ENCODE data around the gene COL27A1.
"Not testable (repeated sequence)": the region's sequence is repeated elsewhere in the genome, so short reads cannot be mapped to it uniquely, and the experiment has no call there.

The COL27A1 gene

DNA sequence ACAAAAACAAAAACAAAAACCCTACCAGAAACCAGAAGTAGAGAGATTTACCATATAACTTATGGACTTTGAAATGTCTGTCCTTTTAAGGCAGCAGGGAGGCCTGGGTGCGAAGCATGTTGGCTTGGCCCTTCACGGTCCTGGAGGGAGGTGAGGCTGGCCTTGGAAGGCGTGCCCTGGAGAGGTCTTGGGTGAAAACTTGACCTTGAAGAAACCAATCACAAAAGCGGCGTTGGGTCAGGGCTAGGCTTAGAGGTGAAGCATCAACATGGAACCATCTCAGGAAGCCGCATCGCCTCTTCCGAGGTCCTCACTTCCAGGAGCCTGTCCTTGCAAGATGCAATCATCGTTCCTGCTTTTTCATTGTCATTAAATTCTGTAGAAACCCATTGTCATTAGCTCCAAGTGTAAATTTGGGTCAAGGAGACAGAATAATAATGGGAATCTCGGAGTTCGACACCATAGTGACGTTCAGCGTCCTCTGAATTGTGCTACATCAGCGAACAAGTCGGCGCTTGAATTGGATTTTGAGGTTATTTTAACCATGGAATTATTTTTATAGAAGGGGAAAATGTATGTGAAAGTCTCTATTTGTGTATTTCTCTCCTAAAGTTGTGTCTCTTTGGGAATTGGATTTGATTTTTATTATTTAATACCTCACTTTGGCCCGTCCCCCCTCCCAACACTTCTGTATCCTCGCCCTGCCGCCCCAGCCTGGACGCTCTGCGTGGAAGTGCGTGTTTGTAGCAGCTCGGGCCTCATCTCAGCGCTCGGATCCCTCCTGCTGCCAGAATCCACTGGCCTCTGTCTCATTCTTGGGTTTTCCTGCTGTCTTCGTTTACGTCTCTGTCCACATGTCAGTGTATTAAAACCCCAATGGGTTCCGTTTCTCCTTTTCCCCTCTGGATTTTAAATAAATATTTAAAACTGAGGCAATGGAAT is 156.5 kb downstream of the COL27A1 start:
- no peak for DNase-seq

DNA sequence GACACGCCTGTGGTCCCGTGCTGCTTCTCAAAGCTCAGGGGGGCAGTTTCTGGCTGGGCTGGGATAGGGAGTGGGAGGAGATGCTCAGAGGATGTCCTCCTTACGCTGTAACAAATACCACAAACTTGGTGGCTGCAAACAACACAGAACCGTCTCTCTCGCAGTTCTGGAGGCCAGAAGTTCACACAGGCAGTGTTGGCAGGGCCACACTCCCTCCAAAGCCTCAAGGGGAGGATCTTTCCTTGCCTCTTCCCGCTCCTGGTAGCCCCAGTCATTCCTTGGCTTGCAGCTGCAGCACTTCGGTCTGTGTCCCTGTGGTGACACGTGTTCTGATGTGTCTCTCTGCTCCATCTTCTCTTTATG is 157.2 kb downstream of the COL27A1 start:
- DNase-seq, result no peak

DNA sequence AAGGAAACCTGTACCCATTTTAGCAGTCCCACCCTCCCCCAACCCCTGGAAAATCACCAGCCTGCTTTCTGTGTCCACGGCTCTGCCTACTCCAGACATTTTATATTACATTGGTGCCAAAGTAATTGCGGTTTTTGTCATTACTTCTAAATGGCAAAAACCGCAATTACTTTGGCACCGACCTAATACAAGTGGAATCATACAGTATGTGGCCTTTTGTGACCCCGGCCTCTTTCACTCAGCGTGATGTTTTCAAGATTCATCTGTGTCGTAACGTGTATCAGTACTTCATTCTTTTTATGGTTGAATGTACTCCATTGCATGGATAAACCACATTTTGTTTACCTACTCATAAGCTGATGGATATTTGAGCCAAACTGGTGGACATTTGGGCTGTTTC is 157.8 kb downstream of the COL27A1 start:
- no peak for DNase-seq

DNA sequence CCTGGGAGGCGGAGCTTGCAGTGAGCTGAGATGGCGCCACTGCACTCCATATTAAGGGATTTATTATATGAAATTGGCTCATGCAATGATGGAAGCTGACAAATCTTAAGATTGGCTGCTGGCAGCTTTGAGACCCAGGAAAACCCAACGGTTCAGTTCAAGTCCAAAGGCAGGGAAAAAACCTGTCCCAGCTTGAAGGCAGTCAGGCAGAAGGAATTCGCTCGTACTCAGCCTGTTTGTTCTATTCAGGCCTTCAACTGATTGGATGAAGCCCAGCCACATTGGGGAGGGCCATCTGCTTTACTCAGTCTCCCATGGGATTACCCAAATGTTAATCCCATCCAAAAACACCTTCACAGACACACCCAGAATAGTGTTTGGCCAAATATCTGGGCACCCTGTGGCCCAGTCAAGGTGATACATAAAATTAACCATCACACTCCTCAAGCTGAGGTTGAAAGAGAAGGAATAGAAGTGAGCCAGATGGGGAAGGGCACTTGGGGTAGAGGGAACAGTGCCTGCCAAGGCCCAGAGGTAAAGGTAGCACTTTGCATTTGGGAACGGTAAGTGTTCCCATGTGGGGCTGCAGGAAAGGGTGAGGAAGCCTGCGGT is 159.0 kb downstream of the COL27A1 start:
- no peak for DNase-seq

DNA sequence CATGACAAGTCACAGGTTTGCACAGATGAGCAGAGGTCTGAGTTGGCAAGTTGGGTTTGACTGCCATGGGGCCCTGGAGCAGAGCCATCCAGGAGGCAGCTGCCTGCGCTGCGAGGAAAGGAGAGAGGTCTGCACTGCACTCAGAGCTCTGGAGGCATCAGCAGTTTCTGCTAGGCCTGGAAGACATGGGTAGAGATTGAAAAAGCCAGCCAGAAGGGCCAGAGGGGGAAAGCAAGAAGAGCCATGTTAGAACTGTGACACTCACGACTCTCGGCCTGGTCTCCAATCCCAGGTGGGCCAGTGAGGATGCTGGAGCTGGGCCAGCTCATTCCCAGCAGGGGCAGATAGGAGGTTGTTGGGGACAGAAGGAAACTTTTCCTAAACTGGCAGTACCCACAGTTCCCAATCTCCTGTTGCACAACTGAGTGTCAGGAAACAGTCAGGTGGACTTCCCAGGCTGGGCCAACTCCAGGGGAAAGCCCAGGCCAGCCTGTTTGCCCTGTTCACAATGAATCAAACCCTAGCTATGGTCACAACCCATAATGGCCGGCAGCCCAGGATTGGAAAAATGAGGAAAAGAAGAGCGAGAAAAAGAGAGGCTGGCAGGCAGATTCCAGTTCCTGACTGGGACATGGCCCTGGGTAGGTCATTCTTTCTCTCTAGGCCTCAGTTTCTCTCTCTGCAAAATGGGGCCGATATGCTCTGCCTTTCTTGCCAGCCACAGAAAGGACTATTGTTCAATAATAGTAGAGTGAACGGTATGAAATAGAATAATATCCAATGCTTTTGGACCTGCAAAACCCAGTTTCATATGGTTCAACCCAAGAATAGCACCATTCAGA is 159.8 kb downstream of the COL27A1 start:
- no peak for DNase-seq

DNA sequence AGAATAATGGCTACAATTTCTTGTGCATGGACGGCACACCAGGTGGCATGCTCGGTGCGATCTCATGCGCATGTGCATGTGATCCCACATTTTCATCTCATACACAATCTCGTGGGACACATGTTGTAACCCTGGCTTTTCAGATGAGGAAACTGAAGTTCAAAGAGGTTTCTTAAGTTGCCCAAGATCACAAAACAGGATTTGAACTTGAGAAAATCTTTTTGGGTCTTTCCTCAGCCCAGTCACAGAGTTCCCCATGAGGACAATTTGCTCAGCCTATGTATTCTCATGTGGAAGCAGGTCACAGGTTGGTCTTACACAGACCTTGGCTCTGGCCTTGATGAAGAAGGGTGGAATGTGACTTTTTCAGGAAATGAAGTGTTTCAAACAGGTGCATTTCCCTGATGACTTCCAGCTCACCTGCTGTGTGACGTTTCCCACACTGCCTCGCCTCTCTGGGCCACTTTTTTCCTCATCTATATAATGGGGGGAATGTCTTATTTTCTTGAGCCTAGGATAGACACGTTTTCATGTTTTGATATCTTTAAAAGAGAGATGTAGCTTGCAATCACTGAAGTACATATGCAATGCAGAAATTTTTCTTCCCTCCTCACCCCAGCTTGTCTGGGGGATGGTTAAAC is 160.5 kb downstream of the COL27A1 start:
- no peak for DNase-seq

DNA sequence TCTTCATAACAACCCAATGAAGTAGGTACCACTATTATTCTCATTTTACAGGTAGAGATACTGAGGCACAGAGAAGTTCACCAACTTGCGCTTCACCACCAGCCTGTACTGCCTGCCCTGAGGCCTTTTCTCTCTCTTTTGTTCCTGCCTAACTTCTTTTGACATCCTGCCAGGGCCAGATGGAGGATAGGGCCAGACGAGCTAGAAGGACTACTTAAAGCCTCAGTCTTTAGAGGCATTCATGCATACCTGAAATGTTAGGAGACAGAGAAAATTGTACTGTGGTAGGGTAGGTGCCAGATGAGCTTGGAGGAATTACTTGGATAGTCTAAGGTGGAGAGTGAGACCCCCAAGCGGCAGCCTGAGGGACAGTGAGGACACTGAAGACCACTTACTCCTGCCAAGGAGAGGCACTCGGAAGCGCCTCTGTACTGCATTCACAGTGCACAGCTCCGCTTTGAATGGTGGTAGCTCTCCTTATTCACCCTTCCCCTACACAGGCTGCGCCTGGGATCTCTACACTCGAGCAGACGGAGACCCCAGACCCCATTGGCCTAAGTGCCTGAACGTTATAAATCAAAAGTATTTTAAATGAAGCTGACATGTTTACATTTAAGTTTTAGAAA is 161.4 kb downstream of the COL27A1 start:
- no peak for DNase-seq

DNA sequence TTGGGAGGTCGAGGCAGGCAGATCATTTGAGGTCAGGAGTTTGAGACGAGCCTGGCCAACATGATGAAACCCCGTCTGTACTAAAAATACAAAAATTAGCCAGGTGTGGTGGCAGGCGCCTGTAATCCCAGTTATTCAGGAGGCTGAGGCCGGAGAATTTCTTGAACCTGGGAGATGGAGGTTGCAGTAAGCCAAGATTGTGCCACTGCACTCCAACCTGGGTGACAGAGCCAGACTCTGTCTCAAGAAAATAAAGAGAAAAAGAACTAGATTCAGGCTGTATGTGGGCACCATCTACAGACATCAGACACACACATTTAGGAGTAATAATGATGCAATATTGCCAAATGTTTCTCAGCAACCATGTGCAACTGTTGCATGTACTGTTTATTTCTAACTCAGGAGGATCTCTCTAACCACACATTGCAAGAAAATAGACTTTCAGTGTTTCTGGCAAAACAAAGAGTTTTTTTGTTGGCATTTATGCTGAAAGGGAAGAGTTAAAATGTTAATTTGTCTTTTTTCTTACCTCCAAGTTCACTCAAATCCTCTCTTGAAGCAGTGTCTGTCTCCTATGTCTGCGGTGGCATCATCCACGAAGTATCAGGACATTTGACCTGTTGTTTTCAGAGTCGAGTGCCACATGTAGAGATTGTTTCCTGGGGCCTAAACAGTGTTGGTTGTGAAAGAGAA is 162.5 kb downstream of the COL27A1 start:
- DNase-seq, result no peak

DNA sequence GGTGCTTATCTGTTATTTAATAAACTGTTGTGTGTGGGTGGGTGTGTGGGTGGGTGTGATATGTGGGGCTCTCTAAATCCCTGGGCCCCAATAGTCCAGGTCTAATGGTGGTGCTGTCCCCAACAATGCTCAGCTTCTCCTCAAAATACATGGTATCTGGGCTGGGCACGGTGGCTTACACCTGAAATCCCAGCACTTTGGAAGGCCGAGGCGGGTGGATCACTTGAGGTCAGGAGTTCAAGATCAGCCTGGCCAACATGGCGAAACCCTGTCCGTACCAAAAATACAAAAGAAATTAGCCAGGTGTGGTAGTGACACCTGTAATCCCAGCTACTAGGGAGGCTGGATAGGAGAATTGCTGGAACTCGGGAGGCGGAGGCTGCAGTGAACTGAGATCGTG is 163.1 kb downstream of the COL27A1 start:
- no peak for DNase-seq

DNA sequence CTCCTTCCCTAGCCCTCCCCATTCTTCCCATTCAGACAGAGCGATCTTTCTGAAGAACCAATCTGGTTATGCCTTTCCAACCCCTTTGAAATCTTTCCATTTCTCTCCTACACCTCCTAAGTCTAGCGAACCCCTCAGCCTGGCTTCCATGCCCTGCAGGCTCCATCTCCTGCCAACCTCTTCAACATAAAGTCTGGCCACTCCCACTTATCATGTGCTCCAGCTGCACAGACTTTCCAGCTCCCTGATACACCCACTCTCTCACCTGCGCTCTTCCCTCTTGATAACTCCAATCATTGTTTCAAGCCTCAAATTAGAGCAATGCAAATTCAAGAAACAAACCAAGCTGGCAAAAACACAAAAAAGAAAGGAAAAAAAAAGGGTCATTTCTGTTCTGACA is 163.8 kb downstream of the COL27A1 start:
- DNase-seq, result no peak

DNA sequence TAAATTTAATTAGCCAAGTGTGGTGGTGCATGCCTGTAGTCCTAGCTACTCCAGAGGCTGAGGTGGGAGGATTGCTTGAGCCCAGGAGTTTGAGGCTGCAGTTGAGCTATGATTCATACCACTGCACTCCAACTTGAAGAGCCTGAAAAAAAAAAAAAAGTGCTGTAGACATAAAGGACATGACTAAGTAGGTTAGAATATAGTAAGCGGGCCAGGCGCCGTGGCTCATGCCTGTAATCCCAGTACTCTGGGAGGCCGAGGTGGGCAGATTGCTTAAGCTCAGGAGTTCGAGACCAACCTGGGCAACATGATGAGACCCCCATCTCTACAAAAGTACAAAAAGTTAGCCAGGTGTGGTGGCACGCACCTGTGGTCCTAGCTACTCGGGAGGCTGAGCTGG is 165.4 kb downstream of the COL27A1 start:
- DNase-seq, result not testable (repeated sequence)

DNA sequence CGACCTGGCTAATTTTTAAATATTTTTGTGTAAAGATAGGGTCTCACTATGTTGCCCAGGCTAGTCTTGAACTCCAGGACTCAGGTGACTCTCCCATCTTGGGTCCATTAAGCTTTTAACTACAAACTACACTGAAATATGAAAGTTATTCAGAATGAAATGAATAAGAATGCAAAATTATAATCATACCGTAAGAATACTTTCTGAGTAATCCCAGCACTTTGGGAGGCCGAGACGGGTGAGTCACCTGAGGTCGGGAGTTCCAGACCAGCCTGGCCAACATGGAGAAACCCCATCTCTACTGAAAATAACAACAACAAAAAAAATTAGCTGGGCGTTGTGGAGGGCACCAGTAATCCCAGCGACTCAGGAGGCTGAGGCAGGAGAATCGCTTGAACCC is 166.4 kb downstream of the COL27A1 start:
- no peak for DNase-seq

DNA sequence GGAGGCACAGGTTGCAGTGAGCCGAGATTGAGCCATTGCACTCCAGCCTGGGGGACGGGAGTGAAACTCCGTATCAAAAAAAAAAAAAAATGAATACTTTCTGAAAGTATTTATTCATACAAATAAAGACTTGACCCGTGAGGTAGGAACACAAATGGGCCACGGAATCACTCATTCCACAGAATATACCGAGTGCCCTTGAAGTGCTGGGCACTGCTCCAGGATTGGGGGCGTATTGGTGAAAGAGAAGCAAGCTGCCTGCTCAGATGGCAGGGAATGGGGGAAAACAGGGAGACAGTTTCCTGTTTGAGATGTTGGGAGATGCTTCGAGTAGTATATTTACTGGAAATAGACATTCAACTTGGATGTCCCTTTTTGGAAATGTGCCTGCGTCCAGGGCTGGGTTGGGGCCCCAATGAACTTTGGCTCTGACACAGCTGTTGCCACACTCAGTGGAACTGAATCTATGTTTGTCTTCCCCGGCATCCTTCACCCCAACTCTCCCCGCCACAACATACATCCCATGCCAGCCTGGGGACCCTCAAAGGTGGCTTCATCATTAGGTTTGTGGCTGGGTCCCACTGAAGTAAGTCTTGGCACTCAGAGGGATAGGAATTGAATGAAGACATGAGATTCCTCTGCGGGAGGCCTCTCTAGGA is 167.0 kb downstream of the COL27A1 start:
- DNase-seq, result not testable (repeated sequence)

DNA sequence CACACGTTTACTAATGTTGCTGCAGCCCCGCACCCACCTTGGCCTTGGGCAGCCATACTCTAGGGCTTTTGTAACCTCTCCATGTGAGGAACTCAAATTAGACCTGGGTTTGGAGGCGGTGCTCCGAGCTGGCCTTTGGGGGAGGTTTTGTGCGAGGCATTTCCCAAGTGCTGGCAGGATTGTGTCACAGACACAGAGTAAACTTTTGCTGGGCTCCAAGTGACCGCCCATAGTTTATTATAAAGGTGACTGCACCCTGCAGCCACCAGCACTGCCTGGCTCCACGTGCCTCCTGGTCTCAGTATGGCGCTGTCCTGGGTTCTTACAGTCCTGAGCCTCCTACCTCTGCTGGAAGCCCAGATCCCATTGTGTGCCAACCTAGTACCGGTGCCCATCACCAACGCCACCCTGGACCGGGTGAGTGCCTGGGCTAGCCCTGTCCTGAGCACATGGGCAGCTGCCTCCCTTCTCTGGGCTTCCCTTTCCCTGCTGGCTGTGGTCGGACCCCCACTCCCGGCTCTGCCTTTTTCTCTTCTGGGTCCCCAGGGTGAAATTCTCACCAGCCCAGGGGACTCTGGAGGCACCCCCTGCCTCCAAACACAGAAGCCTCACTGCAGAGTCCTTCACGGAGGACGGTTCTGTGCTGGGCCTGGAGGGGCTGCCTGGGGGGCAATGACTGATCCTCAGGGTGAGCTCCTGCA is 167.6 kb downstream of the COL27A1 start, which contains the start of gene ORM1:
Gene ORM1, plus strand, starts transcription at position 268 of the 701 bp plus-strand sequence. Its CDS starts 36 bp downstream, at position 304.
- DNase-seq, result not testable (repeated sequence)

DNA sequence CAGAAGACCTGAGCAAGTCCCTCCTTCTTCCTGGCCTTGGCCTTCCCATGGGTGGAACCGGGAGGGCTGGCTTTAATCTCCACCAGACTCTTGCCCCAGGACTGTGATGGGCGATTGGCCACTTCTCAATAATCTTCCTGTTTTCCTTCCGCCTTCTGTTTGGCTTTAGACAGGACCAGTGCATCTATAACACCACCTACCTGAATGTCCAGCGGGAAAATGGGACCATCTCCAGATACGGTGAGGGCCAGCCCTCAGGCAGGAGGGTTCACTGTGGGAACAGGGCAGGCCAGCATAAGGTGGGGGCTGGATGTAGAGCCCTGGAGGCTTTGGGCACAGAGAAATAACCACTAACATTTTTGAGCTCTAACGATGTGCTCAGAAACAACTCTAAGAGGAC is 168.5 kb downstream of the COL27A1 start:
- not testable (repeated sequence) for DNase-seq

DNA sequence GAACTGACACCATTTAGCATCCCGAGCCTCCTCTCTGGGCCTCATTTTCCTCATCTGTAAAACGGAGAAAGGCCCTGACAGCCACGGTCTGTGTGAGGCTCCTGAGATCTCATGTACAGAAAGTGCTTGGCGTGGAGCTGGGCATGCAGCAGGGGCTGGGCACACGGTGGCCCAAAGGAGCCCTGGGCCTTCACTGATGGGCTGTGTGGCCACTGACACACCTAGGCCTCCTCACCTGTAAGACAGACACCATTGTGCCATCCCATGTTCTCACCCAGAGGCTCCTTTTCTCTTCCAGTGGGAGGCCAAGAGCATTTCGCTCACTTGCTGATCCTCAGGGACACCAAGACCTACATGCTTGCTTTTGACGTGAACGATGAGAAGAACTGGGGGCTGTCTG is 169.2 kb downstream of the COL27A1 start:
- DNase-seq, result no peak

DNA sequence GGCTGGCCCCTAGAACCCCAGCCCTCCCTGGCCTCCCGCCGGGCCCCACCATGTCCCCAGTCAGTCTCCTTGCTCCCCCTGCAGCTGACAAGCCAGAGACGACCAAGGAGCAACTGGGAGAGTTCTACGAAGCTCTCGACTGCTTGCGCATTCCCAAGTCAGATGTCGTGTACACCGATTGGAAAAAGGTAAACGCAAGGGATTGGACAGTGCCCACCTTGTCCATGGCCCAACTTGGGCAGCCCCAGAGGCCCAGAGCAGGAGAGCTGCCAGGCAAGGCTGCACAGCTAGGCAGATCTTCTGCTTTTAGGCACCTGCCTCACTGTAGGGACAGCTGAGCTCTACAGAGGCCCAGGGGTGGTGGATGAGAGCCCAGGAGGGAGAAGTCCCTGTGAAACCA is 169.6 kb downstream of the COL27A1 start:
- DNase-seq, result not testable (repeated sequence)

DNA sequence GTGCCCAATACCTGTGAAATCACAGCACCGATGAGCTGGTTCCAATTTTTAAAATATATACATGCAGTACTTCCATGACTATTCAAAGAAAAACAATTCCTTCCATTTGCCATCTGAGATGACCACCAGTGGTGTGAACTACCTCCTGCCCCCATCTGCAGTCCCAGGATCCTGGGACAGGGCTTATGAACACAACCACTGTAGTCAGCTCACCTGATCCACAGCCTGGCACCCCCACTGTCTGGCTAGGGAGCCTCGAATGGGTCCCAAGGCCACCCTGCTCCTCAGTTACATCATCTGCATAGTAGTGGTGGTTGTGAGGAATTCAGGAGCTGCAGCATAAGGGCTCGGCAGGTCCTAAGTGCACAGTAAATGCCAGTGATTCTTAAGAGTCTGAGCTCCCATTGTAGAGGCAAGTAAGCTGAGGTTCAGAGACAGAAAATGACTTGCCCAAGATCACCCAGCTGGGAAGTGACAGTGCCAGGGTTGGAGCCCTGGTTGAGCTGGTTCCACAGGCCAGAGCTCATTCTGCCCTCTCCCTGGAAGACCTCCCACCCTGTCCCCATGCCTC is 170.4 kb downstream of the COL27A1 start:
- DNase-seq, result not testable (repeated sequence)

DNA sequence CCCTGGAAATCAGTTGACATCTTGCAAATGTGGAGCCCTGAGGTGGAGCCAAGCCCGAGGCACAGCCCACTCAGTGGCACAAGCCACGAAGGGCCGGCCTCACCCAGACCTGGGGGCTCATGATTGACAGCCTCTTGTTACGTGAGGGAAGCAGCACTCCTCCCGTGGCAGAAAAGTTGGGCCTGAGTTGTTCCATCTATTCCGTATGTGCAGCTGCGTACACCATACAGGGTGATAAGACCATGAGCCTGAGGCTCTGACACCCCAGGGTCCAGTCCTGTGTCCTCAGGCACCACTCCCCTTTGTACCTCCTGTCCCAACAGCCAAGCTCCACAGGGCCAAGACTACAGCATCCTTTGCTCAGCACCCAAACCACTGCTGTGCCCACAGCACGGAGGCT is 172.4 kb downstream of the COL27A1 start:
- DNase-seq, result no peak

DNA sequence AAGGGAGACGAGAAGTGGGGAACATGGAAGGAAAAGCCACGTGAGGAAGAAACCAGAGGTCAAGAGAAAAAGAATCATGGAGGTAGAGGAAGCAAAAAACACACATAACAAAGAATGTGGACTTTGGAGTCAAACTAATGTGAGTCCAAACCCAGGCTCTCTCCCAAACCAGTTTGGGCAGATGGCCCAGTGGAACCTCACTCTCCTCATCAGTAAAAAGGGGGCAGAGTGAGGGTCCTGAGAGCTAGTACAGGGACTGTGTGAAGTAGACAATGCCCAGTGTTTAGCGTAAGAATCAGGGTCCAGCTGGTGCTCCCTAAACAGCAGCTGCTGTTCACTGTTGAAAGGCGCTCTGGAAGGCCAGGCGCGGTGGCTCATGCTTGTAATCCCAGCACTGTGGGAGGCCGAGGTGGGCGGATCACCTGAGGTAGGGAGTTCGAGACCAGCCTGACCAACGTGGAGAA is 173.1 kb downstream of the COL27A1 start:
- not testable (repeated sequence) for DNase-seq
